Midbrain (tissue), 1 donor: ENCODE measurements around the gene DIAPH3.

Source experiments
- DNase-seq: peaks from one replicate; lab custom pipeline; 2025; lab: John Stamatoyannopoulos, UW

The DIAPH3 gene

DNA sequence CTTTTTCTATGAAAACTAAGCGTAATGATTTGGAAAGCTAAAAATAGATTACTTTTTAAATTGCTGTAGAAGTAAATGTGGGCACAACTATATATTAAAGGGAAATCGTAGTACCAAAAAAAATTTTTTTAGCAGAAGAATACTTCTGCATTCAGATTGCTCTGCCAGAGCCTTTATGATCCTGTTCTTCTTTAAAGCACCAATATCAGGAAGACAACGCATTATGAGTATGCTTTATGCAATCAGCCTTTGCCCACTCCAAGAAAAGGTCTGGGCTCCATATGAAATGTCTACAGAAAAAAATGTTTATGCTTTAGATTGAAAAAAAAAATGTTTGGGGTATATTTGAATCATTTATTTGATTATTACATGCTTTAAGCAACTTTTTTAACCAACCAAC lies 137.4 kb downstream of the DIAPH3 start:
- no peak for DNase-seq

- no peak for DNase-seq
Measured at GRCh38 chr13:60020288-60020687, 143.4 kb downstream of the DIAPH3 start.

GRCh38 chr13:60019119-60019993 lies 144.4 kb downstream of the DIAPH3 start:
- DNase-seq = no peak

GRCh38 chr13:60018536-60018935 lies 145.2 kb downstream of the DIAPH3 start:
- DNase-seq = no peak

GRCh38 chr13:60016229-60016628 lies 147.5 kb downstream of the DIAPH3 start:
- DNase-seq = no peak

- no peak for DNase-seq
Measured at GRCh38 chr13:60013166-60013565, 150.6 kb downstream of the DIAPH3 start.

- DNase-seq = no peak
Measured at GRCh38 chr13:60012488-60012887, 151.2 kb downstream of the DIAPH3 start.

- no peak for DNase-seq
Measured at GRCh38 chr13:60009300-60010253, 154.2 kb downstream of the DIAPH3 start.

DNA sequence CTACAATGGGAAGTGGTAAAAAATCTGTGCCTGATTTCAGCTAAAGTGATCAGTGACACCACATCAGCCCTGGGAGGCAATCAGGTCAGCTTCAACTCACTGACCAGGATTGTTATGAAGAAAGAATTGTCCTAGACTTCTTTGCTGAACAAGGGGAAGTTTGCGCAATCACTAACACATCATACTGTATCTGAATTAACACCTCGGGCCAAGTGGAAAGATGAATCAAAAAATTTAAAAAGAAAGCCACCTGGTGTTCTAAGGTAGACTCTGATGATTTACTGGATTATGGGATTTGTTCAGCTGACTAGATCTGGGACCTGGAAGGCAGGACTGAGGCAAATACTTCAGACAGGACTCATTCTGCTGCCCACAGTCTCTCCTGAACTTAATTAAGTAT lies 161.8 kb downstream of the DIAPH3 start:
- DNase-seq = no peak

GRCh38 chr13:60000976-60001375 lies 162.8 kb downstream of the DIAPH3 start:
- DNase-seq = no peak

DNA sequence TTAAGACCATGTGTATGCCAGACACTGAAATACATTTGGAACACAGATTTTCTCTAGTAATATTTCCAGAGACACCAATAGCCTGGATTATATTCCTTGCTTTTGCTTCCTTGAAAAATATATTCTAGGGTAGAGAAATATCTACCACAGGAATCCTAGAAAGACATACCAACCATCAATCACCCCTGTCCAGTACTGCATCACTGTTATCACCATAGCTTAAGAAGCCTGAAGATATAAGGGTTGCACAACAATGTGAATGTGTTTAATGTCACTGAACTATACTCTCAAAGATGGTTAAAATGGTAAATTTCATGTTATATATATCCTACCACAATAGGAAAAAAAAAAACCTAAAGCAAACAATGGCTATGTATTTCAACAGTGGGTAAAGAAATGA lies 163.6 kb downstream of the DIAPH3 start:
- no peak for DNase-seq

DNA sequence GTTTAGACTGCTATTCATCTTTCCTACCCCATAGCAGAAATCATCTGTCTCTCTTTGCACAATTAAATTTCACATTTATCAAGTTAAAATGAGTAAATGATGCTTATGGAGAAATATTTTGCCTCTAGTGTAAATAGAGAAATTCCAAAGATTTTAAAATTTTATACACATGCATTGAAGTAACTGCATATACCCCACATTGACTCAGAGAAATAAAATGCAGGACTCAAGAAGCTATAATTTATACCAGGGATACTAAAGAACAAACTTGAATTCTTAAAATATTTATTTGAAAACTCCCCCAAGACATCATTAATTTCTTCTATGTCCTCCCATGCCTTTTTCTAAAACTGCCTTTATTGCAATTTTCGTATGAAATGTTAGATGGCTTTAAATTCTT lies 165.8 kb downstream of the DIAPH3 start:
- no peak for DNase-seq

DNA sequence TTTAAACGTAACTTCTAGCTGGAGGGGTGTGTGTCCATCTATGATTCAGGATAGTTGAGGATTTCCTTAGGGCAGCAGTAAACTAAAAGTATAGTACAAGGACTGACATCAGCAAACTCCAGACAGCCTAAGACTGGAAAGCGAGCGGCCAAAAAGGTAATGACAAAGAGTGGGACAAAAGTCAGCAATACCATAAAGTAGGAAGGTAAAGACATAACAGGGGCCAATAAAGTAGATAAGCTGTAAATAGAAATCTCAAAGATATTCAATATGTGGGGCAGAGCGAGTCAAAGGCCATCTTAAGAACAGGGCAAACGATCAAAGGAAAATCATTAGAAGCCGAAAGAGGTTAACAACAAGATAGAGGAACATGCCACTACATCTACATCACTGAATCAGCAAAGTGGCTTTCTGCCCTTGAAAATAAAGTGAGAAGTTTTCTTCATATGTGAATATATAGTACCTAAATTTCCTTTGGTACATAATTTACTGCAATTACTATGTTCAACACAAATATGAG lies 167.2 kb downstream of the DIAPH3 start:
- no peak for DNase-seq

DNA sequence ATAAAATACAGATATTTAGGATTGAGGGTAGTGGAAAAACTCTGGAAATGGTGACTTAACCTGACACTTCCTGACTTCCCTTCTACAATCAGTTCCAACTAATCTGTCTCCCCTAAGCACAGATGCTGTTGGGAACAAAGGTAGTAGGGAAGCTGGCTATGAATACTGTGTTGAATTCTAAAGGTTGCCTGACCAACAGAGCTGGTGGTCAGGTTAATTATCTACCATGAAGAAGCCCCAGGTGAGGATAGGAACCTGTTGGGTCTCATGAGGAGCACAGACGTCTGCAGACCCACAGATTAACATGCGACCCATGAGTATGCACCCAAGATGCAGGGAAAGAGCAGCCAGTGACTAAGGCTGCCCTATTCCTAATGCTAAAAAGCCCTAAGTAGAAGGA lies 172.3 kb downstream of the DIAPH3 start:
- DNase-seq = no peak

DNA sequence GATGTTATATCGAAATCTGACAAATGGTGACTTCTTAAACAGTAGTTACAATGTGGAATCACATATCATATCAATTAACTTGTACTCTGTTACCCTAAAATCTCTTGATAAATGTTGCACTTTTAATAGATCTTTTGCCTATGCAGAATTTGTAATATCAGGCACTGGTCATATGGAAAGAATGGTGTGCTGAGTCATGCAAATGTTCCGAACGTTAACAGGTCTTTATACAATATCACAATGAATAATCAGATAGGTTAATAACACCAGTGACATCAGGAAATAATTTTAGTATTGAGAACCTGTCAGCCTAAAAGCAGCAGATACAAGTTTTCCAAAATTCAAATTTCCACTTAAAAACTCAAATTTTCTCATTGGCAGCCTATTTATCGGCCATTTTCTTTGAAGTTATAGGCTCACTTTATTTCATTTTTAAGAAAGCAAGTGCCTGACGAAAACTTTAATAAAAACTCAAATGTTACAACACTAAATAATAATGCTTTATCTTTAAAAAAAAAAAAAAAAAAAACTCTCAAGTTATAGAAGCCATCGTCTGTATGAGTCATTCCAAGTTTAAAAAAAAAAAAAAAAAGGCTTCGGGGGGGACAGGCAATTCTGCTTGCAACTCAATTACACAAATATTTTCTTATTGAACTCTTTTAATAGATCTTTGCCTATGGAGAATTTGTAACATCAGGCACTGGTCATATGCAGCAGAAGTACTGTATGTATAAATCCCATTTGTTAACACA lies 180.9 kb downstream of the DIAPH3 start:
- DNase-seq = no peak

DNA sequence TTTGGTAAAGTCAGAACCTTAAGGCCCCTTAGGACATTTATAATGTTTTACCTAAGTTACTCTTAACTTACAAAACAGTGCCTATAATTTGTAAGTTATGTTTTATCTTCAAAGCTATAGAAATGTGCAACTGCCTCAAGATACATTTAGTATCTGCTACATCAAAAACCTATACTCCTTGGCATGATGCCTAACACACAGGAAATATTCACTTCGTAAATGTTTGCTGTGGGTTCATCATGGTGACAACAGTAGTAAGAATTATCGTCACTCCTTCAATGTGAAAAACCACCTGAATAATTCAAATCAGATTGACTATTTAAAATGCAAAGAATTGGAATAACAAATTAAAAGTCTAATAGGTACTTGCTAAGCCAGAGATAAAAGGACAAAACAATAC lies 184.1 kb downstream of the DIAPH3 start:
- DNase-seq = no peak

DNA sequence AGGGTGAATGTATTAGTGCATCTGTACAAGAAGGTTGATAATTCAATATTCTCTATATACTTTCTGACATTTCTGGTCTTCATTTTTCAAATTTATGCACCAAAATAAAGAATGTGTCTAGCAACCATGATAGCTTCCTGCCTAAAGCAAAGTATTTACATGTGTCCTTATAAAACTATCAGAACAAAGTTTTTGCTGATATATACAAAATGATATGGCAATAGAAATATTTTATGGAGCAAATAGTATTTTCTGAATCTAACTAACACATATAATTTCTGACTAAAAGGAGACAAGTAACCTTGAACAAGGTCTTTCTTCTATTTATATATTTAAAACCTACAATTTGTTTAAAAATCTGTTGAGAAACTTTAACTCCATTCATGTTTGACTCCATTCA lies 184.9 kb downstream of the DIAPH3 start:
- no peak for DNase-seq

DNA sequence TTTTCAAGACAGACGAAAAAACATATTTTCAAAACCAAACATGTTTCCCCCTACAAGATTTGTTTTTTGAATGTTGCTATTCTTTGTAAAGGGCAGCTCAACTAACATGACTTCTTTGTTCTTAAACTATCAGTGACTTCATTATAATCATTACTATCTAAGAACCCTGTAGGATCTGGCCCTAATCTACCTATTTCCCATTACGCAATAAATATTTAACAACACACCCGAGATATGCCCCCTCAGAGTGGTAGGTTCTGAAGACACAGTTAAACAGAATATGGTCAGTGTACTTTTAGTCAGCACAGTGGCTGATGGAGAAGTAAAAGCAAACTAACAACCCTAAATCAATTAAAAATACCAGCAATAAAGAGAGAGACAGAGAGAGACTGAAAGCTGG lies 186.9 kb downstream of the DIAPH3 start:
- DNase-seq = no peak

GRCh38 chr13:59975807-59976435 lies 187.8 kb downstream of the DIAPH3 start:
- DNase-seq = no peak

GRCh38 chr13:59970847-59971246 lies 192.9 kb downstream of the DIAPH3 start:
- no peak for DNase-seq

DNA sequence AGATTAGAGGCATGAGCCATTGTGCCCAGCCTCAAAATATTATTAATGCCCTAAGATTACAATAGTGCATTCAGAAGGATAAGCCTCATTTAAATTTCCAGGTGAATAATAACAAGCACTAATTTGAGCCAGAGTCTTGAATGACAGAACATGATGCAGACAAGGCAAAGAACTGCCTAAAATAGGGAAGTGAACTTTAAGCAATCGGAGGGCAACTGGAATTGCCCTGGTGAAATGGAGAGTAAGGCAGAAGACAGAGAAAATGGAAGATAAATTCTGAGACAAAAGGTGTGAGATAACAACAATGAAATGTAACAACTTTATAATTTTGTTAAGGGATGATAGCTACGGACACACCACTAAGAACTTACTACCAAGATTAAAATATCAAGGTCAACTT lies 199.9 kb downstream of the DIAPH3 start:
- no peak for DNase-seq
